Superior temporal gyrus (tissue), 1 donor: ENCODE measurements around the gene ZNF214.
"Not testable (repeated sequence)": the region's sequence is repeated elsewhere in the genome, so short reads cannot be mapped to it uniquely, and the experiment has no call there.

ENCODE experiments used
- DNase-seq: peaks from one replicate; pipeline ENCODE4 v3.0.0-alpha.2; 2016; ENCODE audit errors: extremely low spot score

ZNF214 gene

GRCh38 chr11:6988506-6988905 lies 31.6 kb downstream of the ZNF214 start:
- no peak for DNase-seq

DNA sequence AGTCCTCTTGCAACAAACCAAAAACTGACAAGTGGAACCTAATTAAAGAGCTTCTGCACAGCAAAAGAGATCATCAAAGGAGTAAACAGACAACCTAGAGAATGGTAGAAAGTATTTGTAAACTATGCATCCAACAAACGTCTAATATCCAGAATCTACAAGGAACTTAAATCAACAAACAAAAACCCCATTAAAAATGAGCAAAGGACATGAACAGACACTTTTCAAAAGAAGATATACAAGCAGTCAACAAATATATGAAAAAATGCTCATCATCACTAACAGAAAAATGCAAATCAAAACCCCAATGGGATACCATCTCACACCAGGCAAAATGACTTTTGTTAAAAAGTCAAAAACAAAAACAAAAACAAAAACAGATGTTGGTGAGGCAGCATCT lies 33.7 kb downstream of the ZNF214 start:
- no peak for DNase-seq

DNA sequence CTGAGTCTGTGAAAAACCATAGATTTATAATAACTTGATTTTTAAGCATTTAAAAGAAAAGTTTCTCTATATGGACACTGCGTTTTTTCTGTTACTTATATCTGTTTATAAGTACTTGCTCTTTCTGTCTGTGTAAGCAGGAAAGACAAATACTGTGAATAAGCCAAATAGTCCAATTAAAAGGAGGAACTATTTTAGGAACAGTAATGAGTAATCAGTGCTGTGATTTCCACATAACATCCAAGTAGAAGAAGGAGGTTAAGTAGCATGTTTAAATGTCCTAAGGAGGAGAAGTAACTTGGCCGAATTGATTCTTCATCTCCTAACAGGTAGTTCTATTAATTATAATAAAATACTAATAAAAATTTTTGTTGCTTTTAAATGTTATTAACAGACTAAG lies 40.8 kb downstream of the ZNF214 start:
- DNase-seq = no peak

- not testable (repeated sequence) for DNase-seq
Measured at GRCh38 chr11:6969854-6970253, 50.3 kb downstream of the ZNF214 start.

- no peak for DNase-seq
Measured at GRCh38 chr11:6968816-6969215, 51.3 kb downstream of the ZNF214 start.

- DNase-seq = no peak
Measured at GRCh38 chr11:6962673-6963072, 57.5 kb downstream of the ZNF214 start.

DNA sequence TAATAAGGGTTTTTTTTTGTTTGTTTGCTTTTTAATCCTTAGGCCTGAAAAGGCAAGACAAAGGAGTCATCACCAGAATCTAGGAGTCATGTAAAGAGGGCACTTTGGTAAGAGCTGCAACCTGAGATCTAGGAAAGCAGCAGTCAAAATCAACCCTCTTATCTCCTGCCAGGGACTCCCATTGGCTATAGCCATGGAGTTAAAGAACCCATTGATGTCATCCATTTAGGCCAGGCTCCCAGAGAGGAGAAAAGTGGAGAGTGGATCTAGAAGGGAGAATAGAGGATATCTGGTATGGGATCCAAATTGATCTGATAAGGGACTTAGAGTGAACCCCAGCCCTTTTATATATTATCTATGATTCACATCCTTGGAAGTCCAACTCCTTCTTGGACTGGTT lies 58.0 kb downstream of the ZNF214 start:
- DNase-seq = no peak

GRCh38 chr11:6954248-6954647 lies 65.9 kb downstream of the ZNF214 start:
- not testable (repeated sequence) for DNase-seq
